ENCODE results near the gene CREG2. TPM values are rescaled to one million over a fixed set of nuclear protein-coding genes. Genes with fewer than 3 reads are reported as not detected.
A peak's percentile ranks its signal among the peaks of the same experiment; 100 is the strongest.

CREG2 gene
- total and polyA plus RNA-seq, 7 experiments from 2014 or later = 0.56 TPM; not detected in 6

DNA sequence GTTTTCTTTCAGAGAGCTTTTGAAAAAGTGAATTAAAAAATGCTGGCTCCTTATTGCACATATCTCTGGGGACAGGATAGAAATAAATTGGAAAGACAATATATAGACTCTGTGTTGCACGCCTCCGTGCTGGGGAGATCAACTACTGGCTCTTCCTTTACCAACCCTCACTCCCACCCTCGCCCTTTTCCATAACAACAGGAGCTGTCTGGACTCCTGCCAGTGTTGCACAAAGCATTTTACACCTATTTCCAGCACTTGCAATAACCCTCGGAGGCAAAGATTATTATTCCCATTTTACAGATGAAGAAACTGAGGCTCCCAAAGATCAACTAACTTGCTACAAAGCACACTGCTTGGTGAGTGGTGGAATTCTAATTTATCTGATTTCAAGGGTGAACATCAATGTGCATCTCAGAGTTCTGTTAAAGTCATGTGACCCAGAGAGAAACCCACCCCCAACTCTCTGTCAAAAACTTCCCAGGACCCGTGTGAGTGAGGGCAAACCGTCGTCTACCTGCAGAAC lies 4.2 kb downstream of the CREG2 start:
- Mint-ChIP-seq H3K27ac (no peak overlapping the region), H3K36me3 (peaks cover 0 to 4% (median 0%) of the 10 kb centered on the region in 5 donors), H3K9me3 (no peaks in the 10 kb centered on the region), H3K4me1 (peaks cover 5 to 11% (median 10%) of the 10 kb centered on the region in 7 donors), H3K27me3 (peaks cover 20 to 58% (median 41%) of the 10 kb centered on the region in 5 donors), H3K4me3 (no peak overlapping the region)
- POLR2A ChIA-PET = no interaction called here
- Histone ChIP-seq H3K27me3 (ENCODE audit: control insufficient read depth in 2 of 2, insufficient read depth in 2 of 2, low read length in 2 of 2) (peaks cover 0 to 5% of the 10 kb centered on the region in 2 donors), H3K36me3 (ENCODE audit: control insufficient read depth in 2 of 3, insufficient read depth in 3 of 3, low read length in 3 of 3) (no peaks in the 10 kb centered on the region), H3K4me3 (ENCODE audit: low read length) (no peak overlapping the region), H3K27ac (ENCODE audit: low read depth, low read length) (no peak overlapping the region), H3K4me1 (ENCODE audit: control insufficient read depth in 2 of 2, insufficient read depth in 2 of 2, low read length in 2 of 2) (peaks cover 3% of the 10 kb centered on the region in 2 donors), H3K9me3 (ENCODE audit: control insufficient read depth in 2 of 3, low read length in 3 of 3) (no peaks in the 10 kb centered on the region)
- ATAC-seq (no peak), DNase-seq (no peak)
- intact Hi-C loops (cut with micrococcal nuclease) = loop anchor here in 1 of 2 donors (10.0 kb wide), 1 partner anchor 108 kb away; no protein-coding TSS in a partner anchor
- CTCF ChIA-PET = no interaction called here

DNA sequence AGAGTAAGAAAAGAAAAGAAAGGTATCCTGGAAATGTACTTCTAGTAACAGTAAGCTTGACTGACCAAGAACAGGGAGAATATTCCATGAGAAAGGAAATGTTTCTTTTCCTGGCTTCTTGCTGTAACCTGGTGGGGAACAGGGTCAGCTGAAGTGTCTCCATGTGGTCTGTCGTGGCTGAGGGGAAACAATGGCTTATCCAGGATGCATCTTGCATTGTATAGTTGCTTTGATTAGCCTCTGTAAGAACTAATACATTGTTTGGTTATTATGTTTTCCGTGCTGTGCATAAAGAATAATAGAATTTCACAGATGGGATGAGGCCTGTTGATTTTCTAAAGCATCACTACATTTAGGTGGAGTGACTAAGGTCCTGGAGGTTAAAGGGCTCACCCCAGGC lies 4.9 kb downstream of the CREG2 start:
- ChIA-PET CTCF (no interaction called here), POLR2A (interaction anchor here (0.7 to 1.2 kb wide), 2 partner anchors 53 to 131 kb away, joined by 3 read pairs; no protein-coding TSS in a partner anchor)
- no peak overlapping the region for H3K4me3 Mint-ChIP-seq

DNA sequence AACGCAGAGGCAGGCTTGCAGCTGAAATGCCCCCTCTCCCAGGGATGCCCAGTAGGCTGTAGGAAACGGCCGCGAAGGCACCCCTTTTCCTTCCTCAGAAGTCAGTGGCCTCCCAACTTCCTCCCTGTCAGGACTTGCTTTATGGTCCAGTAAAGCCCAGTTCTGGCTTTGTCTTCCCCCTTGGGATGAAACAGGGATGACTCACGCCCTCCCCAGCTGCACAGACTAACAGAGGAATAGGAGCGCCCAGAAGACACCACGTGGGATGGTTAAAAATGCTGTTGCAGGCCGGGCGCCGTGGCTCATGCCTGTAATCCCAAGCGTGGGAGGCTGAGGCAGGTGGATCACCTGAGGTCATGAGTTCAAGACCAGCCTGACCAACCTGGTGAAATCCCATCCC lies 6.9 kb downstream of the CREG2 start:
- ChIA-PET CTCF (no interaction called here), POLR2A (no interaction called here)
- intact Hi-C loops (cut with micrococcal nuclease) = loop anchor here in 1 of 2 donors (10.0 kb wide), 1 partner anchor 106 kb away; no protein-coding TSS in a partner anchor
- H3K27me3 Mint-ChIP-seq = peaks cover 2 to 42% (median 22%) of the 10 kb centered on the region in 5 donors
- Histone ChIP-seq H3K36me3 (ENCODE audit: control insufficient read depth in 2 of 3, insufficient read depth in 3 of 3, low read length in 3 of 3) (no peaks in the 10 kb centered on the region), H3K27ac (ENCODE audit: low read depth, low read length) (no peak overlapping the region), H3K27me3 (ENCODE audit: control insufficient read depth in 2 of 2, insufficient read depth in 2 of 2, low read length in 2 of 2) (no peaks in the 10 kb centered on the region), H3K9me3 (ENCODE audit: control insufficient read depth in 2 of 3, low read length in 3 of 3) (no peaks in the 10 kb centered on the region), H3K4me1 (ENCODE audit: control insufficient read depth in 2 of 2, insufficient read depth in 2 of 2, low read length in 2 of 2) (peaks cover 0 to 2% of the 10 kb centered on the region in 2 donors), H3K4me3 (ENCODE audit: low read length) (no peak overlapping the region)
- H3K27ac Mint-ChIP-seq = no peak overlapping the region
- ATAC-seq (no peak), DNase-seq (no peak)
- peaks cover 0 to 4% (median 0%) of the 10 kb centered on the region in 5 donors for H3K36me3 Mint-ChIP-seq
- H3K4me1 Mint-ChIP-seq = peaks cover 0 to 8% (median 6%) of the 10 kb centered on the region in 7 donors
- no peaks in the 10 kb centered on the region for H3K9me3 Mint-ChIP-seq
- no peak overlapping the region for H3K4me3 Mint-ChIP-seq

More for the DNA sequence above, 4.9 kb downstream of the CREG2 start:
- Histone ChIP-seq H3K9me3 (ENCODE audit: control insufficient read depth in 2 of 3, low read length in 3 of 3) (no peaks in the 10 kb centered on the region), H3K27ac (ENCODE audit: low read depth, low read length) (no peak overlapping the region), H3K36me3 (ENCODE audit: control insufficient read depth in 2 of 3, insufficient read depth in 3 of 3, low read length in 3 of 3) (no peaks in the 10 kb centered on the region), H3K4me3 (ENCODE audit: low read length) (no peak overlapping the region), H3K4me1 (ENCODE audit: control insufficient read depth in 2 of 2, insufficient read depth in 2 of 2, low read length in 2 of 2) (peaks cover under 1% of the 10 kb centered on the region in 2 donors), H3K27me3 (ENCODE audit: control insufficient read depth in 2 of 2, insufficient read depth in 2 of 2, low read length in 2 of 2) (peaks cover 0 to 5% of the 10 kb centered on the region in 2 donors)
- peak overlapping the region in 1 of 9 donors; percentile 42 for H3K27ac Mint-ChIP-seq
- H3K36me3 Mint-ChIP-seq = peaks cover 0 to 4% (median 0%) of the 10 kb centered on the region in 5 donors
- intact Hi-C loops (cut with micrococcal nuclease) = loop anchor here in 1 of 2 donors (10.0 kb wide), 1 partner anchor 108 kb away; no protein-coding TSS in a partner anchor
- ATAC-seq = no peak
- no peak for DNase-seq
- peaks cover 5 to 7% (median 7%) of the 10 kb centered on the region in 7 donors for H3K4me1 Mint-ChIP-seq
- H3K9me3 Mint-ChIP-seq = no peaks in the 10 kb centered on the region
- H3K27me3 Mint-ChIP-seq = peaks cover 14 to 54% (median 36%) of the 10 kb centered on the region in 5 donors

DNA sequence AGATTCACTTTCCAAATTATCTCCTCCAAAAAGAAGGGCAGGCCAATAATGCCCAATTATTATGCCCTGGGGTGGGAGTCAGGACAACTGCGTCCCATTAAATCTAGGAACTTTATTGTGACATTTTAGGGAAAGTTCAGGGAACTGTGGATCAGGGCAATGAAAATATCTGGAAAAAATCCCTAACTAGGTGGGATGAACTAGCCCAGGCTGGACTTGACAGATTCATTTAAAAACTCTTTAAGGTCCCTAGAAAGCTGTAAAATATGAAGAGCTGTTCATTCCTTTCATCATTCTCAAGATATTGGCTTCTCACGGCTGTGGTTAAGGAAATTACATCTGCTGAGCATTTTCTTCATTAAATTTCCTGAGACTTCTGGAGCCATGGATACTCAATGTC lies 8.2 kb downstream of the CREG2 start:
- Histone ChIP-seq H3K4me1 (ENCODE audit: control insufficient read depth in 2 of 2, insufficient read depth in 2 of 2, low read length in 2 of 2) (peaks cover 0 to 8% of the 10 kb centered on the region in 2 donors), H3K27me3 (ENCODE audit: control insufficient read depth in 2 of 2, insufficient read depth in 2 of 2, low read length in 2 of 2) (no peaks in the 10 kb centered on the region), H3K9me3 (ENCODE audit: control insufficient read depth in 2 of 3, low read length in 3 of 3) (no peaks in the 10 kb centered on the region), H3K27ac (ENCODE audit: low read depth, low read length) (no peak overlapping the region), H3K36me3 (ENCODE audit: control insufficient read depth in 2 of 3, insufficient read depth in 3 of 3, low read length in 3 of 3) (no peaks in the 10 kb centered on the region), H3K4me3 (ENCODE audit: low read length) (no peak overlapping the region)
- ATAC-seq = no peak
- Mint-ChIP-seq H3K4me3 (no peak overlapping the region), H3K27me3 (peaks cover 0 to 31% (median 13%) of the 10 kb centered on the region in 5 donors), H3K27ac (no peak overlapping the region), H3K4me1 (peaks cover 7 to 20% (median 19%) of the 10 kb centered on the region in 7 donors), H3K9me3 (no peaks in the 10 kb centered on the region), H3K36me3 (peaks cover 0 to 4% (median 0%) of the 10 kb centered on the region in 5 donors)
- CTCF ChIA-PET = no interaction called here
- POLR2A ChIA-PET = interaction anchor here (0.6 to 1.0 kb wide), 3 partner anchors 16 to 257 kb away, joined by 3 to 4 read pairs (median 3); partner anchors contain the start of gene RNF149
- intact Hi-C loops (cut with micrococcal nuclease) = no loop called here
- no peak for DNase-seq

DNA sequence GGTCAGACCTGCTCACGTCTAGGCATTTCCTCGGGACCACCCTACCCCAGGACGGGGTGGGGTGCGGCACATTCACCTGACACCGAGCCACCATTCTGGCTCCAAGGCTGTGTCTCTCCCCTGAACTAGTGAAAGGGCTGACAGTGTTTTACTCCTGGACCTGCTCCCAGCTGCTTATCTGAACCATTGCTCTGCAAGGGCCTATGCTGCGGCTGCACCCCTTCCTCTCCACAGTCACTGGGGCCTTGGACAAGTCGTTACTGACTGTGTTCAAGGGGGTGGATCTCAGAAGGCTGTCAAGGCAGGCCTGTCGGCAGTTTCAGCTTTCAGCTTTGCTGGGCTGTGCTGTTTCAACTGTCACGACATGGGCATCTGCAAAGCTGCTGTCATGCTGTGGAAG lies 11.7 kb downstream of the CREG2 start:
- Histone ChIP-seq H3K27me3 (ENCODE audit: control insufficient read depth in 2 of 2, insufficient read depth in 2 of 2, low read length in 2 of 2) (no peaks in the 10 kb centered on the region), H3K36me3 (ENCODE audit: control insufficient read depth in 2 of 3, insufficient read depth in 3 of 3, low read length in 3 of 3) (no peaks in the 10 kb centered on the region), H3K9me3 (ENCODE audit: control insufficient read depth in 2 of 3, low read length in 3 of 3) (no peaks in the 10 kb centered on the region), H3K4me1 (ENCODE audit: control insufficient read depth in 2 of 2, insufficient read depth in 2 of 2, low read length in 2 of 2) (peaks cover 0 to 8% of the 10 kb centered on the region in 2 donors), H3K27ac (ENCODE audit: low read depth, low read length) (no peak overlapping the region), H3K4me3 (ENCODE audit: low read length) (no peak overlapping the region)
- ChIA-PET CTCF (interaction anchor here (0.6 to 1.2 kb wide), 2 partner anchors 12 to 15 kb away, joined by 3 to 6 read pairs; partner anchors contain the start of gene CREG2), POLR2A (no interaction called here)
- Mint-ChIP-seq H3K36me3 (peaks cover 0 to 10% (median 0%) of the 10 kb centered on the region in 5 donors), H3K27ac (peak overlapping the region in 3 of 9 donors; percentile 34 to 54 (median 49)), H3K9me3 (peaks cover 0 to 13% (median 2%) of the 10 kb centered on the region in 11 donors), H3K4me1 (peaks cover 8 to 26% (median 23%) of the 10 kb centered on the region in 7 donors), H3K27me3 (peaks cover 0 to 23% (median 0%) of the 10 kb centered on the region in 5 donors), H3K4me3 (peak overlapping the region in 1 of 10 donors; percentile 8)
- ATAC-seq (no peak), DNase-seq (no peak)
- intact Hi-C loops (cut with micrococcal nuclease) = no loop called here

DNA sequence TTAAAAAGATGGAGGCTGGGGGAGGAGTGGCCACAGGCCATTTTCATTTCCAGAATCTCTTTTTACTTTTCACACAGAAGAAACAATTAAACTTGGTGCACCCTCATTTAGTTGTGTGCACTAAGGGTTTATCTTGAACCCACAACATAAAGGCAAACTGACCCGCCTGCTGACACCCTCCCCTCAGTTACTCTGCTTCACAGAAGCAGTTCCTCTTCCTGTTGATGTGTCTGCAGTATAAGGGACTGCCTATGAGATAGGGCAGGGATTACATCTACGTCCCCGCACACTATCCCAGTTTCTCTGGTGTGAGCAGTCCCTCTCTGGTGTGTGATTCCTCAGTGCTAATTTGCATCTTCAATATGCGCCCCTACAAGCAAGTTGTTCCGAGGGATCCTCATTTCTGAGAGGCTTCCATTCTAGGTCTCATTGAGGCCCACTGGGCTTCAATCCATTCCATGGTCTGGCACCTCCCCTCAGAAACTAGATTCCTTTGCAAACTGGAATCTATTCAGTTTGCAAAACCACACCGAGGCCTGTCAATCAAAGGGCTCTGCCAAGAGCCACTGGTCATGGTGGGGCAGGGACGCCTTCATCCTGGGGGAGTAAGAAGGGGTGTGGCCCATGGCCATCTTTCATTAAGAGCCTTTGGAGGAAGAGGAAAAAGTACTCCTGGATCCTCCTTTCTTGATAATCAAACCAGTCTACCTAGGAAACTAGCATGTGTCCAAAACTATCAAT lies 12.3 kb downstream of the CREG2 start:
- ChIA-PET CTCF (interaction anchor here (1.2 kb wide), 1 partner anchor 13 kb away, joined by 3 read pairs; the partner anchor contains the start of gene CREG2), POLR2A (interaction anchor here (0.9 to 1.2 kb wide), 3 partner anchors 13 to 21 kb away, joined by 4 read pairs; no protein-coding TSS in a partner anchor)
- Mint-ChIP-seq H3K4me3 (peak overlapping the region in 6 of 10 donors; percentile 2 to 55 (median 26)), H3K4me1 (peaks cover 8 to 26% (median 23%) of the 10 kb centered on the region in 7 donors), H3K27me3 (peaks cover 0 to 23% (median 0%) of the 10 kb centered on the region in 5 donors), H3K36me3 (peaks cover 0 to 10% (median 0%) of the 10 kb centered on the region in 5 donors), H3K27ac (peak overlapping the region in 5 of 9 donors; percentile 40 to 81 (median 51)), H3K9me3 (peaks cover 0 to 13% (median 2%) of the 10 kb centered on the region in 11 donors)
- no peak for ATAC-seq
- Histone ChIP-seq H3K27me3 (ENCODE audit: control insufficient read depth in 2 of 2, insufficient read depth in 2 of 2, low read length in 2 of 2) (no peaks in the 10 kb centered on the region), H3K27ac (ENCODE audit: low read depth, low read length) (no peak overlapping the region), H3K9me3 (ENCODE audit: control insufficient read depth in 2 of 3, low read length in 3 of 3) (no peaks in the 10 kb centered on the region), H3K4me1 (ENCODE audit: control insufficient read depth in 2 of 2, insufficient read depth in 2 of 2, low read length in 2 of 2) (peaks cover 0 to 8% of the 10 kb centered on the region in 2 donors), H3K4me3 (ENCODE audit: low read length) (no peak overlapping the region), H3K36me3 (ENCODE audit: control insufficient read depth in 2 of 3, insufficient read depth in 3 of 3, low read length in 3 of 3) (no peaks in the 10 kb centered on the region)
- intact Hi-C loops (cut with micrococcal nuclease) = no loop called here
- no peak for DNase-seq

All from naive thymus-derived CD4-positive, alpha-beta T cell (primary cell).